Thyroid gland (tissue), 4 donors: ENCODE results near the gene GATA5.

Source experiments
- CTCF ChIP-seq, 6 experiments: fragments of 200-600 bp in 3 of 6; fragments of 450-650 bp in 3 of 6; sonication (generic) in 3 of 6; IDR thresholded peaks; one replicate each; pipeline ENCODE4 v1.5.1; 2016 to 2019; ENCODE audit warnings: antibody characterized with exemption in 6 of 6, mild to moderate bottlenecking in 2 of 6, inconsistent platforms in 1 of 6, moderate library complexity in 1 of 6
- POLR2A ChIP-seq, 2 donors: fragments of 450-650 bp; IDR thresholded peaks; one replicate each; pipeline ENCODE4 v1.6.1; 2017; ENCODE audit warnings: antibody characterized with exemption in 2 of 2, mild to moderate bottlenecking in 2 of 2, moderate library complexity in 1 of 2

- TF ChIP-seq CTCF (IDR thresholded peaks at IDR 0.05), result no peak
- no peak for TF ChIP-seq POLR2A (IDR thresholded peaks at IDR 0.05)
These were observed 1.2 kb downstream of the GATA5 start for GRCh38 chr20:62474604-62475026.
